Hepatocyte (in vitro differentiated cells): ENCODE data around the gene CUX1. TPM values are rescaled to one million over a fixed set of nuclear protein-coding genes. Genes with fewer than 3 reads are reported as not detected.

Experiments used
- DNase-seq: peaks from one replicate; pipeline ENCODE4 v3.0.0-alpha.2; 2016; ENCODE audit warnings: low spot score
- H2AFZ ChIP-seq: fragments of 200-600 bp; sonication (generic); 2 replicates; pipeline ENCODE4 v1.6.0; 2016; ENCODE audit warnings: antibody characterized with exemption, mild to moderate bottlenecking
- H3K27ac ChIP-seq: fragments of 200-600 bp; sonication (generic); 2 replicates; pipeline ENCODE4 v1.5.1; 2016; ENCODE audit warnings: mild to moderate bottlenecking
- H3K27me3 ChIP-seq: fragments of 200-600 bp; sonication (generic); 2 replicates; pipeline ENCODE4 v1.6.1; 2016
- H3K36me3 ChIP-seq: fragments of 200-600 bp; sonication (generic); replicated peaks from 2 replicates; pipeline ENCODE4 v1.5.1; 2016; ENCODE audit warnings: low read depth; ENCODE audit not compliant: insufficient read depth
- H3K4me1 ChIP-seq: fragments of 200-600 bp; sonication (generic); 2 replicates; pipeline ENCODE4 v1.5.1; 2016; ENCODE audit warnings: mild to moderate bottlenecking, moderate library complexity; ENCODE audit not compliant: insufficient read depth
- H3K4me2 ChIP-seq: fragments of 200-600 bp; sonication (generic); 2 replicates; pipeline ENCODE4 v1.6.0; 2016
- H3K4me3 ChIP-seq: fragments of 200-600 bp; sonication (generic); 2 replicates; pipeline ENCODE4 v1.5.1; 2016; ENCODE audit warnings: mild to moderate bottlenecking
- H3K79me2 ChIP-seq: fragments of 200-600 bp; sonication (generic); 2 replicates; pipeline ENCODE4 v1.6.0; 2017; ENCODE audit warnings: mild to moderate bottlenecking
- H3K9me2 ChIP-seq: fragments of 200-600 bp; sonication (generic); replicated peaks from 2 replicates; pipeline ENCODE4 v1.6.0; 2017; ENCODE audit warnings: mild to moderate bottlenecking; ENCODE audit not compliant: insufficient read depth
- H3K9me3 ChIP-seq: fragments of 200-600 bp; sonication (generic); 2 replicates; pipeline ENCODE4 v1.5.1; 2016; ENCODE audit warnings: low read depth, mild to moderate bottlenecking
- H4K20me1 ChIP-seq: fragments of 200-600 bp; sonication (generic); 2 replicates; pipeline ENCODE4 v1.6.0; 2016; ENCODE audit warnings: mild to moderate bottlenecking; ENCODE audit not compliant: insufficient read depth, poor library complexity, severe bottlenecking
- CTCF ChIP-seq: fragments of 200-600 bp; sonication (generic); IDR thresholded peaks from 2 replicates; pipeline ENCODE4 v1.5.1; 2016; ENCODE audit warnings: antibody characterized with exemption, mild to moderate bottlenecking; ENCODE audit not compliant: poor library complexity
- EZH2 ChIP-seq: fragments of 200-600 bp; sonication (generic); IDR thresholded peaks from 2 replicates; pipeline ENCODE4 v1.6.1; 2016; ENCODE audit warnings: antibody characterized with exemption, mild to moderate bottlenecking, borderline replicate concordance
- EZH2phosphoT487 ChIP-seq: fragments of 200-600 bp; sonication (generic); IDR thresholded peaks from one replicate; pipeline ENCODE4 v1.6.1; 2018; ENCODE audit warnings: antibody characterized with exemption, mild to moderate bottlenecking, low read depth, moderate library complexity; ENCODE audit not compliant: unreplicated experiment, severe bottlenecking
- WGBS: methylation state at CpG from one replicate; pipeline ENCODE4 v1.1.6; 2016; ENCODE audit warnings: low lambda C conversion rate; ENCODE audit errors: missing lambda C conversion rate; 5-methylcytosine and 5-hydroxymethylcytosine counted together
- polyA plus RNA-seq: library from polyadenylated mRNA; unstranded; fragments of >200 nt; fragmentation: Nextera tagmentation; extraction: Ambion mirVana; gene quantifications from 2 replicates; pipeline ENCODE4 v1.2.1, GENCODE V29; 2016
- total RNA-seq: library from RNA; depleted of rRNA; stranded (reverse); fragments of >200 nt; gene quantifications from 2 replicates; pipeline ENCODE4 v1.2.3, GENCODE V29; 2014

The CUX1 gene
- total and polyA plus RNA-seq, 2 experiments from 2014 or later = 60.1 to 76.8 TPM

- H4K20me1 ChIP-seq = peaks cover 39% of the 10 kb centered on the region
- 71% methylated on average over 17 of the region's 17 CpGs for WGBS
These were observed 21.5 kb downstream of the CUX1 start for GRCh38 chr7:101838837-101839483.

GRCh38 chr7:101841328-101841727, 23.9 kb downstream of the CUX1 start:
- TF ChIP-seq EZH2phosphoT487 = no peak
- Histone ChIP-seq H3K4me3 (no peak overlapping the region), H3K4me2 (no peak overlapping the region), H3K4me1 (no peaks in the 10 kb centered on the region), H3K27me3 (no peaks in the 10 kb centered on the region), H3K27ac (peak overlapping the region; percentile 26), H4K20me1 (peaks cover 19% of the 10 kb centered on the region), H3K36me3 (no peaks in the 10 kb centered on the region), H3K9me3 (no peaks in the 10 kb centered on the region), H3K9me2 (no peaks in the 10 kb centered on the region), H3K79me2 (peaks cover 97% of the 10 kb centered on the region), H2AFZ (no peak overlapping the region)
- whole genome bisulfite sequencing = 90% methylated on average over 3 of the region's 3 CpGs
- DNase-seq = no peak

More at GRCh38 chr7:101838837-101839483, 21.5 kb downstream of the CUX1 start:
- Histone ChIP-seq H3K9me3 (no peaks in the 10 kb centered on the region), H2AFZ (no peak overlapping the region), H3K4me1 (no peaks in the 10 kb centered on the region), H3K27ac (peak overlapping the region; percentile 84), H3K9me2 (no peaks in the 10 kb centered on the region), H3K4me3 (no peak overlapping the region), H3K79me2 (peaks cover 96% of the 10 kb centered on the region), H3K36me3 (no peaks in the 10 kb centered on the region), H3K4me2 (peak overlapping the region; percentile 7), H3K27me3 (no peaks in the 10 kb centered on the region)
- peak; percentile 71 for DNase-seq
- TF ChIP-seq CTCF = no peak
- TF ChIP-seq EZH2phosphoT487 = no peak
- TF ChIP-seq EZH2 = no peak

GRCh38 chr7:101843293-101844271, 26.2 kb downstream of the CUX1 start:
- Histone ChIP-seq H3K27me3 (no peaks in the 10 kb centered on the region), H3K4me1 (no peaks in the 10 kb centered on the region), H4K20me1 (peaks cover 6% of the 10 kb centered on the region), H3K27ac (no peak overlapping the region), H3K9me2 (no peaks in the 10 kb centered on the region), H3K9me3 (no peaks in the 10 kb centered on the region), H2AFZ (no peak overlapping the region), H3K36me3 (no peaks in the 10 kb centered on the region), H3K79me2 (peaks cover 97% of the 10 kb centered on the region), H3K4me3 (no peak overlapping the region), H3K4me2 (no peak overlapping the region)
- no peak for DNase-seq
- TF ChIP-seq EZH2 (no peak), CTCF (no peak), EZH2phosphoT487 (no peak)
- 60% methylated on average over 12 of the region's 13 CpGs for WGBS

GRCh38 chr7:101845974-101846373, 28.5 kb downstream of the CUX1 start:
- no peak overlapping the region for H2AFZ ChIP-seq
- TF ChIP-seq CTCF = no peak
- TF ChIP-seq EZH2 = no peak
- no peak for TF ChIP-seq EZH2phosphoT487
- no peak for DNase-seq
- no peak overlapping the region for H3K4me3 ChIP-seq
- no peaks in the 10 kb centered on the region for H3K27me3 ChIP-seq
- H3K9me3 ChIP-seq = no peaks in the 10 kb centered on the region
- 93% methylated on average over 2 of the region's 2 CpGs for WGBS
- no peaks in the 10 kb centered on the region for H3K9me2 ChIP-seq
- no peaks in the 10 kb centered on the region for H3K36me3 ChIP-seq
- peaks cover 4% of the 10 kb centered on the region for H4K20me1 ChIP-seq
- no peaks in the 10 kb centered on the region for H3K4me1 ChIP-seq
- no peak overlapping the region for H3K4me2 ChIP-seq
- peaks cover 100% of the 10 kb centered on the region for H3K79me2 ChIP-seq
- no peak overlapping the region for H3K27ac ChIP-seq
